ENCODE data around the gene COPS3.

Gene COPS3

GRCh38 chr17:17242246-17242645 is 38.8 kb downstream of the COPS3 start:
- no peak for ATAC-seq
- no peak for TF ChIP-seq ZFP3 (CRISPR knock-in tag; IDR thresholded peaks at IDR 0.05)
- TF ChIP-seq, protein P1, sequence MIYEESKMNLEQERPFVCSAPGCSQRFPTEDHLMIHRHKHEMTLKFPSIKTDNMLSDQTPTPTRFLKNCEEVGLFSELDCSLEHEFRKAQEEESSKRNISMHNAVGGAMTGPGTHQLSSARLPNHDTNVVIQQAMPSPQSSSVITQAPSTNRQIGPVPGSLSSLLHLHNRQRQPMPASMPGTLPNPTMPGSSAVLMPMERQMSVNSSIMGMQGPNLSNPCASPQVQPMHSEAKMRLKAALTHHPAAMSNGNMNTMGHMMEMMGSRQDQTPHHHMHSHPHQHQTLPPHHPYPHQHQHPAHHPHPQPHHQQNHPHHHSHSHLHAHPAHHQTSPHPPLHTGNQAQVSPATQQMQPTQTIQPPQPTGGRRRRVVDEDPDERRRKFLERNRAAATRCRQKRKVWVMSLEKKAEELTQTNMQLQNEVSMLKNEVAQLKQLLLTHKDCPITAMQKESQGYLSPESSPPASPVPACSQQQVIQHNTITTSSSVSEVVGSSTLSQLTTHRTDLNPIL (CRISPR knock-in tag; IDR thresholded peaks at IDR 0.05; ENCODE audit: low read depth) = no peak
- no peak for TF ChIP-seq CSDC2 (CRISPR knock-in tag; IDR thresholded peaks at IDR 0.05)
- no peak for TF ChIP-seq SNAI2 (CRISPR knock-in tag; IDR thresholded peaks at IDR 0.05)
- TF ChIP-seq ZC3H10 (CRISPR knock-in tag; IDR thresholded peaks at IDR 0.05) = no peak
- no peak for TF ChIP-seq TCF4 (CRISPR knock-in tag; IDR thresholded peaks at IDR 0.05; ENCODE audit: borderline replicate concordance)

- TF ChIP-seq SNAI2 (CRISPR knock-in tag; IDR thresholded peaks at IDR 0.05) (no peak), ZNF565 (CRISPR knock-in tag; conservative IDR thresholded peaks at IDR 0.05; ENCODE audit: low read depth) (no peak), ARNTL (CRISPR knock-in tag; IDR thresholded peaks at IDR 0.05; ENCODE audit: borderline replicate concordance, low read depth) (no peak), PATZ1 (CRISPR knock-in tag; IDR thresholded peaks at IDR 0.05; ENCODE audit: borderline replicate concordance) (no peak), PPARA (CRISPR knock-in tag; IDR thresholded peaks at IDR 0.05; ENCODE audit: borderline replicate concordance) (no peak), TCF4 (CRISPR knock-in tag; IDR thresholded peaks at IDR 0.05; ENCODE audit: borderline replicate concordance) (no peak), BACH2 (CRISPR knock-in tag; IDR thresholded peaks at IDR 0.05; ENCODE audit: borderline replicate concordance) (no peak), ZFP3 (CRISPR knock-in tag; IDR thresholded peaks at IDR 0.05) (no peak), CSDC2 (CRISPR knock-in tag; IDR thresholded peaks at IDR 0.05) (no peak), ZFP30 (CRISPR knock-in tag; IDR thresholded peaks at IDR 0.05) (no peak), CSRNP3 (CRISPR knock-in tag; IDR thresholded peaks at IDR 0.05) (no peak), ISL1 (CRISPR knock-in tag; IDR thresholded peaks at IDR 0.05) (no peak)
- TF ChIP-seq, protein P1 (CRISPR knock-in tag; IDR thresholded peaks at IDR 0.05; ENCODE audit: low read depth) = no peak
- no peak for ATAC-seq
Observed at GRCh38 chr17:17241656-17242055, 39.4 kb downstream of the COPS3 start.

DNA sequence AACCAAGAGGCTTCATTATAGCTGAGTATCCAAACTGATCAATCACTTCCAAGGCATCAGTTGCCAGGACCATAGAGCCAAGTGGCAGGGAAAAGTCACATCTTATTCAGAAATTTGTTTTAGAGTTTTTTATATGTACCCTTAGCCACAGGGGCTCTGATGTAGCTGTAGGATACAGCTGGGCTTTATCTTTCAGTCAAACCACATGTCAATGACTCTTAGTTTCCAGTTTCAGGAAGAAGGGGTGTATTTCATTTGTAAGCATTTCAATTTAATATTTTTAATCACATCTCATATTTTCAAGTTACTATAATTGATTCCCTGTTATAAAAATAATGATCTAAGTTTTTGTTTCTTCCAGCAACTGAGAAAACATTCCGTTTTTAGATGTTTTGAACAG is 41.2 kb downstream of the COPS3 start:
- TF ChIP-seq TOX (CRISPR knock-in tag; IDR thresholded peaks at IDR 0.05; ENCODE audit: borderline replicate concordance) (no peak), CSRNP3 (CRISPR knock-in tag; IDR thresholded peaks at IDR 0.05) (no peak), SNAI2 (CRISPR knock-in tag; IDR thresholded peaks at IDR 0.05) (no peak), ESRRG (CRISPR knock-in tag; IDR thresholded peaks at IDR 0.05) (no peak), BACH2 (CRISPR knock-in tag; IDR thresholded peaks at IDR 0.05; ENCODE audit: borderline replicate concordance) (no peak), ZNF8 (CRISPR knock-in tag; IDR thresholded peaks at IDR 0.05) (no peak), ARNTL (CRISPR knock-in tag; IDR thresholded peaks at IDR 0.05; ENCODE audit: borderline replicate concordance, low read depth) (no peak), ISL1 (CRISPR knock-in tag; IDR thresholded peaks at IDR 0.05) (no peak), PPARA (CRISPR knock-in tag; IDR thresholded peaks at IDR 0.05; ENCODE audit: borderline replicate concordance) (no peak), GLIS3 (CRISPR knock-in tag; IDR thresholded peaks at IDR 0.05) (no peak), ZC3H10 (CRISPR knock-in tag; IDR thresholded peaks at IDR 0.05) (no peak), OSR1 (CRISPR knock-in tag; IDR thresholded peaks at IDR 0.05) (no peak), ZNF70 (CRISPR knock-in tag; IDR thresholded peaks at IDR 0.05) (no peak)
- TF ChIP-seq, protein P1 (CRISPR knock-in tag; IDR thresholded peaks at IDR 0.05; ENCODE audit: low read depth) = no peak
- no peak for ATAC-seq
